GM12872 (cell line): ENCODE measurements around the gene ZXDC.

Experiments
- TF ChIP-seq, protein P1 (sequence below): IDR thresholded peaks from 3 replicates; pipeline ENCODE4 v1.5.1; 2011; ENCODE audit warnings: low read depth, mild to moderate bottlenecking, low read length, moderate library complexity; ENCODE audit not compliant: insufficient read depth

ZXDC gene

DNA sequence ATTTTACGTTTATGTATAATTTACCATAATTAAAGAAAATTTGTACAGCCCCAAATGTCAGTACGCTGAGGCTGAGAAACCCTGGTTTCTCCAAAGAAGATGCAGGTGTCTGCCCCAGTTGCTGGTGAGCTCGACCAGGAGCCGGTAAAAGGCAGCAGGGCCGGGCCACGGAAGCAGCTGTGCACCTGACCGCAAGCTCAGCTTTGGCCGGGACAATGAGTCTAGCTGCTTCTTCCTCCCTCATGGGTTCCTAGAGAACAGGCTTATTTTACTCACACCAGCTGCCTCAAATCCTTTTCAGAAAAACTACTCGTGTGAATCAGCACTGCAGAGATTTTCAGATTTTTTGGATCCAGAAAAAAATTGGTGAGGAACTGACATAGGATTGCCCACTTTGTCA, 18.0 kb upstream of the ZXDC start:
- TF ChIP-seq, protein P1, sequence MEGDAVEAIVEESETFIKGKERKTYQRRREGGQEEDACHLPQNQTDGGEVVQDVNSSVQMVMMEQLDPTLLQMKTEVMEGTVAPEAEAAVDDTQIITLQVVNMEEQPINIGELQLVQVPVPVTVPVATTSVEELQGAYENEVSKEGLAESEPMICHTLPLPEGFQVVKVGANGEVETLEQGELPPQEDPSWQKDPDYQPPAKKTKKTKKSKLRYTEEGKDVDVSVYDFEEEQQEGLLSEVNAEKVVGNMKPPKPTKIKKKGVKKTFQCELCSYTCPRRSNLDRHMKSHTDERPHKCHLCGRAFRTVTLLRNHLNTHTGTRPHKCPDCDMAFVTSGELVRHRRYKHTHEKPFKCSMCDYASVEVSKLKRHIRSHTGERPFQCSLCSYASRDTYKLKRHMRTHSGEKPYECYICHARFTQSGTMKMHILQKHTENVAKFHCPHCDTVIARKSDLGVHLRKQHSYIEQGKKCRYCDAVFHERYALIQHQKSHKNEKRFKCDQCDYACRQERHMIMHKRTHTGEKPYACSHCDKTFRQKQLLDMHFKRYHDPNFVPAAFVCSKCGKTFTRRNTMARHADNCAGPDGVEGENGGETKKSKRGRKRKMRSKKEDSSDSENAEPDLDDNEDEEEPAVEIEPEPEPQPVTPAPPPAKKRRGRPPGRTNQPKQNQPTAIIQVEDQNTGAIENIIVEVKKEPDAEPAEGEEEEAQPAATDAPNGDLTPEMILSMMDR = no peak

- TF ChIP-seq, protein P1 = no peak
Measured at GRCh38 chr3:126493051-126493450, 17.4 kb upstream of the ZXDC start.

GRCh38 chr3:126491221-126492013, 15.7 kb upstream of the ZXDC start:
- TF ChIP-seq, protein P1 = no peak

GRCh38 chr3:126490619-126491018, 14.9 kb upstream of the ZXDC start:
- TF ChIP-seq, protein P1 = 0 out of 3 replicates have a peak, but pooled peaks have one; percentile 7

- TF ChIP-seq, protein P1 = no peak
Measured at GRCh38 chr3:126488886-126489569, 13.3 kb upstream of the ZXDC start.

DNA sequence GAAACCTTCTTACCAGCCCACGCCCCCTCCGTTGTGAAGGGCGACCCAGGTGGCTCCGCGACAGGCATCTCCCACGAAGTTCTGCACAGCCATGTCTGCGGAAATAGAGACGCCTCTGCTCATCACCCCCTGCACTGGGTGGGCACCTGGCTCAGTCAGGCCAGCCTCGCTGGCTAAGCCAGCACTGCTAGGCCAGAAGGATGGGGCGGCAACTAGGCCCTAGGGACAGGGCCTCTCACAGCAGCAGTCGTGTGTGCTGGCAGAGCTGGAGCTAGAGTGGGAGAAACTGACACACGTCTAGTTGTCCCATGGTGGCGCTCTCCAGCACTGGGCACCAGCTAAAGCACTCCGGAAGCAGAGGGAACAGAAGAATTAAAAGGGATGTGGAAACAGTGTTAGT, 12.5 kb upstream of the ZXDC start:
- TF ChIP-seq, protein P1 = no peak

GRCh38 chr3:126487151-126487771, 11.6 kb upstream of the ZXDC start:
- TF ChIP-seq, protein P1 = no peak
